GM21360 (cell line): ENCODE measurements around the gene QSOX2.

ENCODE experiments used
- ATAC-seq: cut with Tn5 transposase; IDR thresholded peaks from one replicate; pipeline ENCODE4 v1.9.1; 2021; ENCODE audit warnings: mild to moderate bottlenecking, moderate library complexity; ENCODE audit not compliant: unreplicated experiment

QSOX2 gene

DNA sequence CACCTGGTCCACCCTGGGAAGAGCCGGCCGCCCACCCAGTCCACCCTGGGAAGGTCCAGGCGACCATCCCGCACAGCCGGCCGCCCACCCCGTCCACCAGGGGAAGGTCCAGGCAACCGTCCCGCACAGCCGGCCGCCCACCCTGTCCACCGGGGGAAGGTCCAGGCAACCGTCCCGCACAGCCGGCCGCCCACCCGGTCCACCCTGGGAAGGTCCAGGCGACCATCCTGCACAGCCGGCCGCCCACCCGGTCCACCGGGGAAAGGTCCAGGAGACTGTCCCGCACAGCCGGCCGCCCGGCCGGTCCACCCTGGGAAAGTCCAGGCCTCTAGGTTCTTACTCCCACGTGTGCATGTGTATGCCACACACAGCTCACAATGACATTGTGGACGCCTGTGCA lies 6.7 kb upstream of the QSOX2 start:
- no peak for ATAC-seq

DNA sequence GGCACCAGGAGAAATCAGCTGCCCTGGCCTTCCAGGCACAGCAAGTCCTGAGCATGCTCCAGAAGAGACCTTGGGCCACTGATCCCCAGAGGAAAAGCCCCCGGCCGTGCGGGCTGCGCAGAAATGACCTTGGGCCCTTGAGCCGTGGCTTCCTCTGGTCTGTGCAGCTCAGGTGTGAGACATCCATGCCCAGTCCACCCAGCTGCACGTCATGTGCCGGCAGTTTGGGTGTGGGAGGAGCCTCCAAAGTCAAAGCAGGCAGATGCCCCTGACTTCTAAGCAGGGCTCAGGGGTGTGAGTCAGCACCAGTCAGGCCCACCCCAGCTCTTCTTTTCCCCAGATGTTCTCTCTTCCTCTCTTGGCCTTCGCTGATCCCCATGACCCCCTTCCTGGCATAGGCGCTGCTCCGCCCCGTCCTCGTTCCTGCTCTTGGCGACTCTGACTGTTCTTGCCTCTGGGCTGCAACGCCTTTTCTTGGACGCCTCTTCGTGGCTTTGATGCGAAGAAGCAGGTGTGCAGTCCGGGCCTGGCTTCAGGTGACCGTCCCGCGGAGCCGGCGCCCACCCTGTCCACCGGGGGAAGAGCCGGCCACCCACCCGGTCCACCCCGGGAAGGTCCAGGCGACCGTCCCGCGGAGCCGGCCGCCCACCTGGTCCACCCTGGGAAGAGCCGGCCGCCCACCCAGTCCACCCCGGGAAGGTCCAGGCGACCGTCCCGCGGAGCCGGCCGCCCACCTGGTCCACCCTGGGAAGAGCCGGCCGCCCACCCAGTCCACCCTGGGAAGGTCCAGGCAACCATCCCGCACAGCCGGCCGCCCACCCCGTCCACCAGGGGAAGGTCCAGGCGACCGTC lies 5.9 kb upstream of the QSOX2 start:
- ATAC-seq: no peak

DNA sequence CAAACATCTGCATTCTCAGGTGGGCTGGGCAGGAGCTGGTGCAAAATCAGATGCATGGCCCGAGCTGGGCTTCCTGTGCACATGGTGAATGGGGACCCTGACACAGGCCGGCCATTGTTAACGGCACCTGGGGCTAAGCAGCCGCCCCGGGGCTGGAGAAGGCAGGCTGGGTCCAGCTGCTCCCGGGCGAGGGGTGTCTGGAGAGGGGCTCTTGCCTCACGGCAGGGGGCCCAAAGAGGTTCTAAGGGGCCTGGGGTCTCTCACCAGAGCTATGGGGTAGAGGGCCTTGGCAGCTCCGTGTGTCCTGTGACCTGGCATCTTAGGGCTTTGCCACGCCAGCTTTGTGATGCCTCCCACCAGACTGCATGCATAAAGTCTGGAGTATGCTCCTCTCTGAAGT lies 5.1 kb upstream of the QSOX2 start:
- ATAC-seq: no peak

DNA sequence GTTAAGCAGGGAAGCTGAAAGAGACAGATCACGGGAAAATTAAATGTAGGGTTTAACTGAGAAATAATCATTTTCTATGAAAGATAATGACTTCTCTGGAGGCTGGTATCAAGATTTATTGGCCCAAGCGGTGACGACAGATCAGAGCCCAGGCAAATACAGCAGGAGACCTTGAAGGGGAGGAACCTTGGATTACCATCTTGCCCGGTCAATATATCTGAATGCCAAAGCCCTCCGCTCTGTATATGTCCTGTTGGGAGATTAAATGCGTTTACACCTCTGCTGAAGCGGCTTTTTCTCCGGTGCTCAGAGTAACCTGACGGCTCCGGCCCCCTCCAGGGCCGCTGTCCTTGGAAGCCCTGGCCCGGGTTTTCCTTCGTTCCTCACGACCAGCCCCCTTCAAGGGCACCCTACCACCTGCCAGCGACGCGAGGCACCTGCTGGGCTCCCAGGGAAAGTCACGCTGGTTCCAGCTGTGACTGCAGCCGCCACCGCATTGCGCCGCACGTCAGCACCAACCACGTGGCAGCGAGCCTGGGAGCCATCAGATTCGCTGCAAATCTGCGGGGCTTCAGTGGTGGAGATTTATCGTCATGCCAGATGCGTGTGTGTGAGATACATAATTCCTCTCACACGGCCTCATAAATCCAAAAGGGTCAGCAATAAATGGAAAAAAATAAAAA lies 4.4 kb upstream of the QSOX2 start:
- ATAC-seq: no peak

DNA sequence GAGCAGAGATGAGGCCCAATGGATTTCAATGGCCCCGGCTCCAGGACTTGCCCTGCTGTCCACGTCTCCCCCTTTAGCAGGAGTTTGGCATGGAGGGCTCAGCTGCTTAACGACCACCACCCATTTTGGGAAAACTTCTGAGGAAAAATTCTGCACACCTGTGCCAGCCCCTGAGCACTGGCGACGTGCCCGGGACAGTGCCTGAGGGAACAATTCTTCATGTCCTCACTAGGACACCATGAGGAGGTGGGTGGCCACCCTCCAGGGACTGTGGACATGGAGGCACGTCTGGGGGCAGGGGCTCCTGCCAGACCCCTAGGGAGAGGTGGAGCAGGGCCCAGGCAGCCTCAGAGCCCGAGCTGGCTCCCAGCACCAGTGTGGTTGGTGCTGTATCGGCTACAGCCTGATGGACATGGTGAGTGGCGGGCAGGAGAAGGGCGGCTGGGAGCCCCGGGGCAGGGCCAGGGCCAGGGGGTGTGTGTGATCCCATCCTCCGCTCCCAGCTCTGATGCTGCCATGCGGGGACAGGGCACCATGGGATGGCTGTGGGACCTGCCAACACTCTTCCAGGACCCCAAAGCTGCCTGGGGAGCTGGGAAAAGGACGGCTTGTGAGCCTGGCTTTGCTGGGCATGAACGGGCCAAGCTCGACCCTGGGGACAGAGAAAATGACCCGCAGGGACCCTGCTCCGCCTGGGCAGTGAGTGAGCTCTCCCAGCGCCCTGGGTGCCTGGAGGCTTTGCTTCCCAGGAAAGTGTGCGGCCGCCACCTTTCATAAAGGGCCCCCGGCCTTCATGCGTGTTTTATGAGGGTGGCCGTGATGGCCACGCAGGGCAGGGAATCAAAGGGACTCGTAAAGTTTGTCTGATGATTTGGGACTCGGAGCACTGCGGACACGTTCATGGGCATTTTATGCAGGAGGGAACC lies 3.6 kb upstream of the QSOX2 start:
- no peak for ATAC-seq

DNA sequence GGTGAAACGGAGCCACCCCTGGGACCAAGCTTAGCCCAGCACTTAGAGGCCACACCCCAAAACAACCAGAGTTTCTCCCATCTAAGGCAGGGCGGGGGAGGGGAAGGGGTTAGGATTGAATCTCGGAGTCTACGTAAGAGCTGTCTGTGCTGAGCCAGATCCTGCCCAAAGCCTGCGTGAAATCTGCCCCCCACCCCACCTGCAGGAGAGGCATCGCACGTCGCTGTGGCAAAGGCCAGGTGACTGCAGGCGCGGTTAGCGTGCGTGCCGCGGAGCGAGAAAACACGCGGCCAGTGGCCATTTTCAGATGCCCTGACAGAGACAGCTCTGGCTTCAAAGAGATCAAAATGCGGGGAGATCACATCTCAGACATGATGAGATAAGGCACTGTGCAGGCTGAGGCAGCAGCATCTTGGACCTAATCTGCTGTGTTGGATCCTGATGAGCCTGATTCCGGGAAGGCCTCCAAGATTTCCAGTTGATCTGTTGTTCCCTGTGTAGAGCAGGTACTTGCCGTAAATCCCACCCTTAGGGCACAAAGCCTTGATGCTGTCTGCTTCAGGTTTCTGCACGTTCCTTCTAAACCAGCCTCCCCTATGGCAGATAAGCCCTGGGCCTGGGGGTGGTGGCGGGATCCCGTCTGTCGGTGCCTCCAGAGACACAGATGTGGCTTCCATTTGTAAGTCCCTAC lies 2.5 kb upstream of the QSOX2 start:
- ATAC-seq: no peak

DNA sequence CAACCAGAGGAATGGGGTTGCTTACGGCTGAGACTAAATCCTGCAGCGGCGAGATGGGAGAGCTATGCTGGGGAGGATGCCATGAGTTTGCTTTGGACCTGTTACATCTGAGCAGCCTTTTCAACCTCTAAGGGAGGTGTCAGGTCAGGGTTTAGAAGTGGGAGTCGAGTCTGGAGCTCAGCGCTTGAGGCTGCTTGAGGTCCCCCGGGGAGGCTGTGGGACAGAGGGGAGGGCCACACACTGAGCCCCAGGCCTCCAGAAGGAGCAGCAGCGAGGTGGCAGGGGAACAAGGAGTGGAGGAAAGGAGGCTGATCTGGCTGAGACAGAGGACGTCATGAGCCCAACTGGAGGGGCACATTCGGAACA lies 1.9 kb upstream of the QSOX2 start:
- no peak for ATAC-seq

DNA sequence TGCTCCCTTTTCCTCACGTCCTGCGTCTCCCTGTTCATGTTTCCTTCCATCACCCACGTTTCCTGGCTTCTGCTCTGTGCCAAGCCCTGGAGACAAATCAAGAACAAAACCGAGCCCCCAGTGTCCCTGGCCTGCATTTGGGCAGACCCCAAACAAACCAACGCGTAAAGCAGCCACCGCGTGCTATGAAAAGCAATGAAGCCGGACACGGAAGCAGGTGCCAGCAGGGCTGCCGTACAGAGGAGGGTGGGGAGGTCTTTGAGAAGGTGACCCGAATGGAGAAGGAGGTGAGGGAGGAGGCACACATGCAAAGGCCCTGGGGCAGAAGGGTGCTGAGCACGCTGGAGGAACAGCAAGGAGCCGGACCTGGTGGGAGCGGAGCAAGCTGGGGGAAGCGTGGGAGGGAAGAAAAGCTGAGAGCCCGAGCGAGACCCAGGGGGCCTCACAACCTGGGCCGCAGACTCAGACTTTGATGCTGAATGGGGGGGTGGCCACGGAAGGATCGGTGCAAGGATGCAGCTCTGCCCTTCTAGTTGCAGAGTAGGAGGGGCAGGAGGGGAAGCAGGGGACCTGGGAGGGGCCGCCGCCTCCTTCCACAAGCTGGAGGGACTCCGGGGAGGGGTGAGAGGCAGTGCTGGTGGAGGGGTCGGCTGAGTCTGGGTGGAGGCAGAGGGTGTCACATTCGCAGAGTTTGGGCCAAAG lies 1.4 kb upstream of the QSOX2 start:
- no peak for ATAC-seq

DNA sequence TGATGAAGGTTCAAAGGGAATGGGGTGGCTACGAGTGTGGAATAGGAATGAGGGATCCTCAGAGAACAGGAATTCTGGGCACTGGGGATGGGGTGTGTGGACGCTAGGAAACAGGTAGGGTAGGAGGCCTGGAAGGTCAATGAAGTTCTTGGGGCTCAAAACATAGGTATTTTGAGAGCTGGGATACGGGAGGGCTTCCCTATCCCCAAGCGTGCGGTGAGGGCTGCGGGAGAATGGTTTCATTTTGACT lies 718 bp downstream of the QSOX2 start:
- no peak for ATAC-seq

DNA sequence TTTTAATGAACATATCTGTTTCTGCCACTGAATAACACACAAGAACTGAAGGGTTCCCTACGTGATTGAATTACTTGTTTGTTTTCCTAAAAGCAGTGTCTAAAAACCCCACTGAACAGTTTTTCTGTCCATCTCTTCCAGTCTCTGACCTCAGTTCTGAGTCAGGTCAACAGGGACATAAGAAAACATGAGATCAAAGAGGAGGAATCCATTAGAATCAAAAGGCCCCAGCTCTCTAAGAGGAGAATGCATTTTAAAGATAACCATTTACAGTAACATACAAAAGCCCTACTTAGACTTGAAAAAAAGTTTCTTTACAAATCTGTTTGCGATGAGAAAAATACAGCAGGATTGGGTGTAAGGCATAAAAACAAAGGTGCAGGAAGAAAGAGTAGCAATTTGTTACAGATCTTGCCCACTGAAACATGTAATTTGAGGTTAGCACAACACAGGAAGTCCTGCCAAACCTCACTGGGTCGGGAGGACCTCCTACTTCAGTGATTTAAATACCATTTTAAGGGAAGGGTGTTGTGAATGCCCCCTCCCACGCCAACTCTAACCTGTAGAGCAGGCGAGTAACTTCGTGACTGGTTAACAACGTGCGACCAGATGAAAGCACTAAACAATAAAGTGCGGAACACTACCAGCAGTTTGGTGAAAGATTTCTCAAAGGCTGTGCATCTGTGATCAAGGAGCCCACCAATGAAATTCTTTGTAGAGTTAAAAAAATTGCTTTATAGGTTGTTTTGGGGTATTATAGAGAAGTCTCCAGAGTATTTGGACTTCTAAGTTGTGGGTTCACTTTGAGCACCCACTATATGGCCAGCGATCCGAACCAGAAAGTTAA lies 1.3 kb downstream of the QSOX2 start:
- ATAC-seq: no peak

DNA sequence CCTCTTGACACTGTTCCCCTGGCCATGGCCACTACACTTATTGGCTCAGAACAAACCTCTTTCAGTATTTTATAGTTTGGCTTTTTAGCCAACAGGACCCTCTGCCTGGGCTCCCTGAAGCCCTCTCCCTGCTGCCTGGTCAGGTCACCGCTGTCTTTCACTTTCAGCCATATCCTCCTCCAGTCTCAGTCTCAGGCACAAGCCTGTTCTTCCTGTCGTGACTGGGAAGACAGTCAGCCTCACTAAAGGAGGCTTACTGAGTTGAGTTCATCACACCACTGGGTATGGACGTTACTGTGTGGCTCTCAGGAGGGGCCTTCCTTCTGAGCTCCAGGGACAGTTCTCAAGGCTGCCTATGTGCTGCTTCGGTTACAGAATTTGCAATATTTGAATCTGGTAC lies 2.0 kb downstream of the QSOX2 start:
- no peak for ATAC-seq

DNA sequence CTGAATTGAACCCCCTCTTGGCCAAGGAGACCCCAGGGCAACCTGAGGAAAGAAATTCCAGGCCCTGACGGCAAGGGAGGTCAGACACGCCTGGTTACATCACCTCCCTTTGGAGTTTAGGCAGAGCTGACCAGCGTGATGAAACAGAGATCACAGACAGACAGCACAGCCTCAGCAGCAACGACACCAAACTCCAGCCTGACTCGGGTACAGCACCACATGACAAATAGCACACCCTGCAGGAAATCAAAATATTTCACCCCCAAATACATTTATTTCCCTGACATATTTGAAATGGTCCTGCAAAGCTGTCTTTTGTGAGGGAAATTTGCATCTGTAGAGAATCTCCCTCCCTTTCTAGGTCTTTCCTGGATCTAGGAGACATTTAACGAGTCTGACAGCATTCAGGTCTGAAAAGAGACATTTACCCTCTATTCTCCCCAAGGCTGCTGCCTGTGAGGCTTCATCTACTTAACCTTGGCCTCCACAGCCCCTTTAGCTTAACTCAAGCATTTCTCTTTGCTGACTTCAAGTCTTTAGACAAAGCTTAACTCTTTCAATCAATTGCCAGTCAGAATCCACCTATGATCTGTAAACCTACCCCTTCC lies 2.6 kb downstream of the QSOX2 start:
- no peak for ATAC-seq

DNA sequence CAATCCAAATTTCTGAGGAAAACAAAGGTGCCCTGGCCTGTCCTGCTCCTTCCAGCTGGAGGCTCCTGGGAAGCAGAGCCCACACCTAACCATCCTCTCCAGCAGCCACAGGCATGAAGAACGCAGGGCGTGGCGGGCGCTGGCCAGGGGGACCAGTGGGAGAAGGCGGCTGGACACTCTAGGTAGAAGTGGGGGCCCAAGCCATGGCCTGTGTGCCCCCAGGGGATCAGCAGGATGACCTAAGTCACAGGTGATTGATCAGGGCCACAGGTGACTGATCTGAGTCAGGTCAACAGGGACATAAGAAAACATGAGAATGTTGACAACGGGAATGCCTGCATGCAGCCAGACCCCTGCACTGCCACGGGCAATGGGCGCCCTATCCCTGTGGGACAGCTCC lies 3.4 kb downstream of the QSOX2 start:
- no peak for ATAC-seq

DNA sequence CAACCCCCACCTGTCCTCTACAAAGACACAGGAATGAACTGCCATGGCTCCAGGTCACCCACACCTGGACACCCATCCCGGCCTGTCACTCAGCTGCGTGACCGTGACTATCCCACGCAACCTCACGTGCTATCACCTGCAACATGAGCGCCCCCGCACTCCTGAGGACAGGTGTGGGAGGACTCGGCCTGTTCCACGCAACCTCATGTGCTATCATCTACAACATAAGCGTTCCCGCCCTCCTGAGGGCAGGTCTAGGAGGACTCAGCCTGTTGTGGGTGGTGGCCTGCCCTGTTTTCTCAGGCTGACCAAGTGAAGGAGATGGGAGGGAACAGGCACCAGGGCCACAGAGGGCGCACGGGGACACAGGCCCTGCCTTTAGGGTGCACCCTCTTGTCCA lies 4.1 kb downstream of the QSOX2 start:
- ATAC-seq: no peak

DNA sequence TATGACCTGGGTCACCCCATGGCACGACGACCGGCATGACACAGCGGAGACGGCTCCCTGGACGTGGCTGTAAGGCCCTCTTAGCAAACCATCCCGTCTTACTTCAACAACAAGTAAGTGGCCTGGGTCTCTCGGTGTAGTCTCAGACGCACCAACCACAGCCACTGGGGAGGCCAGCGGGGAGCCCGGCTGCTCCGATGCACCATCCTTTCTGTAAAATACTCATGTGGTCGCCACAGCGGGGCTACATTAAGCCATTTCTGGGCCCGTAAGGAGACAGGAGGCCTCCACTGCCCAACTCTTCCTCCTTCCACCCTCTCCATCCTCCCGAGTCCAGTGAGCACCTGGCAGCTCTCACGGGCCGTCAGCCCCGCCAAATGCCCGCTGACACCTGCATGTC lies 4.7 kb downstream of the QSOX2 start:
- no peak for ATAC-seq

DNA sequence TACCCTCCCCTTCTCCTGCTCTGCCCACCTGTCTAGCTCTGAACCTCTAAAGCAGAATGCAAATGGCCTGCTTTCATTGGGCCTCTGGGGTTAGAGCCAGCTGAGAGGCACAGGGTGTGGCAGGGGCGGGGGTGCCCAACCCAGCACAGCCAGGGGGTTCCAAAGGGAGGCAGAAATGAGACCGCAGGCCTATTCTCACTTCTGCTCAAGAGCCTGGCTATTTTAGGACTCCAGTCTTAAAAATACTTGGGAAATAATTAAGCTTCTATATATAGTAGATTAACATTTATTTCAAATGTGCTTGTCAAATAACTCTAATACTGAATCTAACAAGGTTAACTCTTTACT lies 5.7 kb downstream of the QSOX2 start:
- no peak for ATAC-seq

DNA sequence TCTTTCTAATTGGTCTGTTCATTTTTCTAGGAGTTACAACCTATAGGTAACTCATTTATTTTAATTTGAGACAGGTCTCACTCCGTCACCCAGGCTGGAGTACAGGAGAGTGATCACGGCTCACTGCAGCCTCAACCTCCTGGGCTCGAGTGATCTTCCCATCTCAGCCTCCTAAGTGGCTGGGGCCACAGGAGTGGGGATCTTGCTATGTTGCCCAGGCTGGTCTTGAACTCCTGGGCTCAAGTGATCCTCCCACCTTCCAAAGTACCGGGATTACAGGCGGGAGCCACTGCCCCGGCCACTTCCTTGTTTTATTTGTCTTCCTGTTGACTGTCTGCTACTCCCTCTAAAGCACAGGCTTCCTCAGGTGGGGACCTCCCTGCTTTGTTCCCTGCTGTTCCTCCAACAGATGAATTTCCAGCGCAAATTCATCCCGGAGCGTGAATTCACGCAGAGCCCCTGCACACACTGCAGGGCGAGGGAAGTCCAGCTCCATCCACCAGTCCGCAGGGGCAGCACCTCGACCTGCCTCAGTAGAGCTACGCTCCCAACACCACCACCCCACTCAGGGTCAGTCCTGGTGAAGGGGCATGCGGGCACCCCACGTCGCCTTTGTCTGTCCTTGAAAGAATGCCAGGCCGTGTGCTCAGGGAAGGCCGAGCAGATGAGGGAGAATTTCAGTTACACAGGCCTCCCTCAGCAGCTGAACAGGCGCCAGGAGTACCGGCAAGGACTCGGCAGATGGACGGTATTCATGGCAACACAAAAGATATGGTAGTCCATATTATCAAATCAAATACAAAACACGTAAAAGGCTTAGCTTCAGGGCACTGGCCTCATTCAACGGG lies 6.3 kb downstream of the QSOX2 start:
- no peak for ATAC-seq

DNA sequence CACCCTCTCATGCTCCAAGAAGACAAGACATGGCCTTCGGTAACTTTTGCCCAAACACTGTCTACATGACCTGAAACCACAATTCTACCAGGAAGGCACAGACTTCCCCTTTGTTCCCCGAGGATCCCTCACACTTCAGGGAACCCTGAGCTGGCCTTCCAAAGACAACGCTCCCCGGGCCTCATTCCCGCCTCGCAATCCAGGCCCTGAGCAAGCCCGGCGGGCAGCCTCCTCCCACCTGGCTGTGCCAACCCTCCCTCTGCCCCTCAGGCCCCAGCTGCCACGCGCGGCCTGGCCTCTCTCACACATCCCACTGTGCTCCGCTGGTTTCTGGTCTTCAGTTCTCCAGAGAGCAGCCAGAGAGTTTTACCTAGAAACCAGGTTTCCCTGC lies 7.3 kb downstream of the QSOX2 start:
- ATAC-seq: no peak
